NOMO-1 treated with dmso at 0.1 percent for 144 hours (cell line): Measurements from ENCODE around the gene FAM185A.
"Not testable (repeated sequence)": the region's sequence is repeated elsewhere in the genome, so short reads cannot be mapped to it uniquely, and the experiment has no call there.

Experiments used
- DNase-seq: peaks from one replicate; lab custom pipeline; 2025; ENCODE audit not compliant: unreplicated experiment; lab: John Stamatoyannopoulos, UW

Gene FAM185A

DNA sequence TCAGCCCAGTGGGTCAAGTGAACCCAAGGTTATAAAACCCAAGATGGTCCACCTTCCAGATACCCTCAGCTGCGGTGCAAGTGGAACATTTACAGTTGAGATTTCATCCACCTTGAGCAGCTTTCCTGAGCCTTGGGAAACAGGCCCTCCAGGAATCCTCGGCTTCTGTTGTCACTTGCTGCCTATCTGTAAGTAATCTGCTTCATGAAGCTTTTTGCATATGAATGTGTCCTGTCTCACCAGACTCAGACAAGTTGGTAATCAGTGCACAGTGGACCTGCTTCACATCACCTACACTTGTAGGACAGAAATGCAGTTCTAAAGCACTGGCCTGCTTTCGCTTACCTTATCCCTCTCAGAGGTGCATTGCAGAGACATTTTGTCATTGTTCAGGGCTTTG is 80.3 kb downstream of the FAM185A start:
- DNase-seq, result no peak

DNA sequence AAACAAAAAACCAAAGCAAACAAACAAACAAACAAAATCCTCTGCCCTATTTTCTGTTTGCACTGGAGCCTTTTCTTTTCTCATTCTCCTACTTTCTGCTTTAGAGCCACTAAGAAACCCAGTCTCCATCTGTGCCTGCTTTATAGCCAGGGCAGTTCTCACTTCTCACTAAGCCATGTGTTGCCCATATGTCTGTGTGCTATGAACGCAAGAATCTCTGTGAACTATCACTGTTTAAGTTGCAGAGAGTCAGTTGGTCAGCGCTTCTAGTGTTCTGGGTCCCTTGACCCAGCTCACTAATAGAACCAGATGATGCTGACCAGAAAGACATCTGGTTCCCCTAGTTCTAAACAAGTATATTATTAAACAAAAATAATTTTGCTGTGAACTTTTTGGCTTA is 81.4 kb downstream of the FAM185A start:
- DNase-seq, result no peak

DNA sequence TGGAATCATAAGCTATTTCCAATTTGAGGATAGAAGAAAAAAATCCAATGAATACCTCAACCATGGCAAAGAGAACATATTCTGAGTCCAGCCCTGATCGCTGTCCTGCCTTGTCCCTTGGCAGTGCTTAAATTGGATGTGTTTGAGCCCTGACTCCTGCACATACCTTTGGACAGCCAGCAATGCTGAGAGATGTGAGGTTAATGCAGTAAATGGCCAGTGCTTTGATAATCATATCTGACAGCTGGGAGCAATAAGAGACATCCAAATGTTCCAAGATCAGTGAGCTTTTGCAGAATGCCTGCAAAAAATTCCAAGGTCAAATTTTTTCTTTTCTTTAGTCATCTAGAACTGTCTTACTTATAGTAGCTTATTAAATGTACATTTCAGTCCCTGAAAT is 83.9 kb downstream of the FAM185A start:
- no peak for DNase-seq

DNA sequence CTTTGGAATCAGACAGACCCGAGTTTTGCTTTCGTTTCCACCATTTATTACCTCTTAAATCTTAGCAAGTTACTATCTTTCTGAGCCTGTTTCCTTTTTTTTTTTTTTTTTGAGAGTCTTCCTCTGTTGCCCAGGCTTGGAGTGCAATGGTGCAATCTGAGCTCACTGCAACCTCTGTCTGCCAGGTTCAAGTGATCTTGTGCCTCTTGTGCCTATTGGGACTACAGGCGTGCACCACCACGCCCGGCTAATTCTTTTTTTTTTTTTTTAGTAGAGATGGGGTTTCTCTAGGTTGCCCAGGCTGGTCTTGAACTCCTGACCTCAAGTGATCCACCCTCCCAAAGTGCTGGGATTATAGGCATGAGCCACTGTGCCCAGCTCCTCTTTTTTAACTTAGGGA is 84.5 kb downstream of the FAM185A start:
- DNase-seq, result no peak

DNA sequence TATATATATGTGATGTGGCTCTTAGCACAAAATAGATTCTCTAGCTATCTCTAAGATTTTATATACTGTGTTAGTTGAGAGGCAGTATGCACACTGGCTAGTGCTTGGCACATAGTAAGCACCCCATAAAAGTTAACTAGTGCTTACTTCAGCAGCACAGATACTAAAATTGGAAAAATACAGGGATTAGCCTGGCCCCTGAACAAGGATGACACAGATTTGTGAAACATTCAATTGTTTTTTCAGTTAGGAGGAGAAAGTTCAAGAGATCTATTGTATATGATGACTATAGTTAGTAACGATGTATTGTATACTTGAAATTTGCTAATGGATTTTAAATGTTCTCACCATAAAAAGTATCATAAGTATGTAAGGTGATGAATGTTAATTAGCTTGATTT is 85.7 kb downstream of the FAM185A start:
- no peak for DNase-seq

DNA sequence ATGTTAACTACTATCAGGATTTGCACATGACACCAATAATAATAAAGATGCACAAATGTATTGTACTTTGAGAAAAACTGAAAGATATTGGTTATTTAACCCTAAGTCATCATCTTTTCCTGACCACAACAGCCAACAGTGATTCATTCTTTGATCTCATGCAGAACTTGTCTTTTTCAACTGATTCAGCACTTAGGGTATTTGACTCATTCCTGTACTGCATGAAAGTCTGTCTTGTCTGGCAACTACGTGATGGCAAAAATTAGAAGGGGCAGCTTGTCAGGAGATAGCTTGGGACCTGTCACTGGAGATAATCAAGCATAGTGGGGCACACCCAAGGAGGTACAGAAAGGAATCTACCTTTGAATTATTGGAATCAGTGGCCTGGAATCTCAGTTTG is 86.2 kb downstream of the FAM185A start:
- DNase-seq, result no peak

DNA sequence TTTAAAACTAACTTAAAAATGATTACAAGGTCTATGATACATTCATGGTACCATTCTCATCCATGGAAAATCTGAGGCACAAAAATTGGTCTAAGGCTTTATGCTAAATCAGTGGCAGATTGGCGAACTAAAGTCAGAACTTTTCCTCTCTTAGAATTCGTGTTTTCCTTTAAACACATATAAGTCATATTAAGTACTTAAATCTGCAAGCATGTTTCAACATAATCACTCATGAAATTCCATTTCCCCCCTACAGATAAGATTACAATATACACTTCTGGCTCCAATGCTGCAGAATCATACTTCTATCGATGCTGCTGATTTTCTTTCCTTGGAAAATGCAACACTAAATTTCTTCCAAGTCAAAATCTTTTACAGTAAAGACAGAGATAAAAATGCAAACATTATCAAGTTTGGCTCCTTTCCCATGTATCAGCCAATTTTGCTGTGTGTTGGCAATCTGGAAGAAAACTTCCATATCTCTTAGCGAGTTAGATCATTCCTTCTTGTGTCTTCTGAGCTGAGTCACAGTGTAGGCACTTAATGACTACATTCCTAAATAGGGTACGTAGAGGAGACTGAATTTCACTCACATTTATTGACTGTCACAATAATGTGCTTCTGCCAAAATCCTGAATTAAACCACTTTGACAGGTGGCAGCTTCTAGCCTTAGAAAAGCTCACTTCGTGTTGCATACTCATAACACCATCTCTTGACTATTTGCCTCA is 87.6 kb downstream of the FAM185A start:
- DNase-seq, result no peak

DNA sequence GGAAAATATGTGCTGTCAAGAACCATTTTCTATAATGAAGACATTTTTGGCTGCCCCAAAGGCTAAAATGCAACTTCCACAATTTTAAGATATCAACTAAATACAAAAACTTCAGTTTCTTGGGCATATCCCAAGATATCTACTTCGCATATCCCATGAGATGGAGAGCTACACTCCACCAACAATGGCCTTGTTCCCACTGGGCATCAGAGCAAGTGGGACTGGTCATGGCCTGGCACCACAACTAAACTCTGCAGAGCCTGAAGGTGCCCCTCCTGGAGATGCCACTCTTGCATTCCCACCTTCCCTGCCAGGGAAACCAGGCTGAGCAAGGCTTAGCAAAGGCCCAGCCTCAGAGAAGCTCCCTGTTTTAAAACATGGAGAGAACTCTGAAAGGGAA is 88.2 kb downstream of the FAM185A start:
- no peak for DNase-seq

DNA sequence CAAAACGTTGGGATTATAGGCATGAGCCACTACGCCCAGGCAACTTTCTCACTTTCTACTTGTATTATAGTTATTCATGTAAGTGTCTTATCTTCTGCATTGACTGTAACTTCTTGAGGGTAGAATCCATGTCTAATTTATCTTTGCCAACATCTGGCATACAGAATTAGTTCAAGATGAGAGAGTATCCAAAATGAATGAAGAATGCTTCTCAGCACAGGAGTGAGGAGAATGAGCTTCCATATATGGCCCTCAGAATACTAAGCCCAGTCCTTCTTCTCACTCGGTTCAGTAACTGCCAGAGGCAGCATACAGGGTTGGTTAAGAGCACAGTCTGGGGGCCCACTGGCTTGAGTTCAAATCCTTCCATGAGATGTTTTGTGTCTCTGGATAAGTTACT is 89.0 kb downstream of the FAM185A start:
- no peak for DNase-seq

DNA sequence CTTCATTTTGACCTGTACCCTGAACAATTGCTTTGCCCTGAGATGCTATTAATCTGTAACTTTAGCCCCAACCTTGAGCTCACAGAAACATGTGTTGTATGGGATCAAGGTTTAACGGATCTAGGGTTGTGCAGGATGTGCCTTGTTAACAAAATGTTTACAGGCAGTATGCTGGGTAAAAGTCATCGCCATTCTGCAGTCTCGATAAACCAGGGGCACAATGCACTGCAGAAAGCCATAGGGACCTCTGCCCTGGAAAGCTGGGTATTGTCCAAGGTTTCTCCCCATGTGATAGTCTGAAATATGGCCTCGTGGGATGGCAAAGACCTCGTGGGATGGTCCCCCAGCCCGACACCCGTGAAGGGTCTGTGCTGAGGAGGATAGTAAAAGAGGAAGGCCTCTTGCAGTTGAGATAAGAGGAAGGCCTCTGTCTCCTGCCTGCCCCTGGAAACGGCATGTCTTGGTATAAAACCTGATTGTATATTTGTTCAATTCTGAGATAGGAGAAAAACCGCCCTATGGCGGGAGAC is 89.8 kb downstream of the FAM185A start:
- DNase-seq, result not testable (repeated sequence)

DNA sequence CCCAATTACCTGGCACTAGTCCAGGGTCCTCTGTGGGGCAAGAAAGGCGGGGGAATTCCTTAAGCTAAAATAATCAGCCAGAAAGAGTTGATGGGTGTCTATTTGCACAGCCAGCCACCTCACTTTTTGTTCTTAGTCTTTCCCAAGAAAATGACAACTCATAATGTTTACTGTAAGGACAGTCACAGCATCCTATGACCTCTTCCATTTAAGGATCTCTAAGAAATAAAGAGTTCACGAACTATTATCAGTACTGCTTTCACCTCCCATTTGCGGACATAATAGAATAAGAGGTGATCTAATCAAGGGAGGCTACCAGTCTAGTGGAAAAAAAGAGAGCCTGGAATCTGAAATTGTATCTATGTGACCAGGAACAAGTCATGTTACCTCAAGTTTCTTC is 91.6 kb downstream of the FAM185A start:
- DNase-seq, result no peak

DNA sequence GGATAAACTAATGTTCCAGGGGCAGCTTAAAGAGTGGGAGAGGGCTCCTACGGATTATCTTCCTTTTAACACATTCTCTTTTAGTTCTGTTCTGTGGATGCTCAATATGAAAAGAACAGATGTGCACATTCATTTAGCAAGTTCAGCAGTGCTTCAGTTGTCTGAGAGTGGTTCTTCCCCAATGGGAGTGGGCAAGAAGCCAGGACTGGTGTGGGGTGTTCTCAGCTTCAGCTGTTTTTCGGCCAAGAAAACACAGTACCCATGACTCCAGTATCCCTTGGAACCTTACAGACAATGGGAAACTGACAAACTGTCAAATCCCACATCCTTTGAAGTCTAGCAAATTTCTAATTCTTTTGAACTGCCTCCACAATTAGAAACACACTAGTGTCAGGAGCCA is 92.5 kb downstream of the FAM185A start:
- no peak for DNase-seq

DNA sequence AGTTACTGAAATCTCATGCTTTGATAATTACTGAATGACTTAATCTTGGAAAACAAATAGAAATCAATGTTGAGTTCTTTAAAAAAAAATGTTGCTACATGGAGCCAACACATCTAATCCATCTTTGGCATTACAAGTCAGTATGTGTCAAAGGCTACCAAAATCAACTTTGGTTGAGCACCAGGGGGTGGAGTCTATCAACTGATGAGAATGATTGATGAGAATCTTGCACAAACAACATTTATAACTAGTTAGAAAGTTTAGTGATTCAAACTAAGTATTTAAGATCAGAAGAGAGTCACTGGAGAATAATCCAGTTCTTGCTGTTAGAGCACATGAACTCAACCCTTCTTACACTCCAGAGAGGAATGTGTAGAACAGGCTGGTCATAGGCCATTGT is 93.5 kb downstream of the FAM185A start:
- no peak for DNase-seq

DNA sequence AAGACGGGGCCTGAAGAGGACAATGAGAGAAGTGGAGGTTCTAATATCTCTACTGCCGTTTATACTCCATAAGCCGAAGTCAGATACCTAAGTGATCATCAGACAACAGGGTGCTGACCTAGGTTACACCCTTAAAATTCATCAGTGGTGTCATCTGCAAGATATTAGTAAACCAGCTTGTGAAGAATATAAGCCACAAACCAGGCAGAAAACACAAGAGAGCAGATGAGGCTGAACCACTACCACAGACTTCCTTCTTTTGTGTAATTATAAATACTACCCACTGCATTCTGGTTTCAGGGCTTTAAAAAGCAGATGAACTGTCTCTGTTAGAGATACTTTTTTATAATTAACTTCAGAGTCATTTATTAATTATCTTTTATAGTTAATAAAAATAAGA is 95.1 kb downstream of the FAM185A start:
- DNase-seq, result peak; percentile 0

DNA sequence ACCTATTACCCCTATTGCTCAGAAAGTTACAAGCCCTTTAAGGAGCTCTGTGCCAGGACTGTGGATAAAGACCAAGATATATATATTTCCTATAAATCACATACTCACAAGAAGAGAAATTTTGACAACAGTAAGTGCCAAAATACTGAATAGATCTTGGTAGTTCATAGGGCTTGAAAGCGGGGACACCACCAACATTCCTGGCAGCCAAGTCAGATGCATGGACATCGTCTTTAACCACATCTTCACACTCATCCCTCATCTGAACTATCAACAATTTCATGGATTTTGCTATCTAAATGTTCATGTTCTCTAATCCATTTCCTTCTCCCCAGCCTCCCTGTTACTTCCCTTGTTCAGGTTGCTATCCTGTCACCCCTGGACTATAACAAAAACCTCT is 96.5 kb downstream of the FAM185A start:
- no peak for DNase-seq

DNA sequence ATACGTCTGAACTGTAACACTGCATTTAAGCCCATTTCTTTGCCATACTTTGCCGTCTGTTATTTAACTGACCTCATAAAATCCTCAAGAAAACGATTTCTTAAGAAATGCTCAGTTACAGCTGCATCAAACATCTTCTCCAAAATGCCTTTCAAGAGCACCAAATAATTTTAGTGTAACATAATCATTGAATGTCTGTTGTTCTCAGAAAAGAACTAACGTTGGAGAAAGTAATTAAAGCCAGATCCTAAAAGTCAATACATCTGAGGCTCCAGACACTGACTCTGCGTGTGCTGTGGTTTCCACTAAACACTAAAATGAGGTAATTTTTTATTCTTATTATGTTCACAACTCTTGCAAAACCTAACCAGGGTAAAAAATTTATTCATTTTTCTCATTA is 100.3 kb downstream of the FAM185A start:
- DNase-seq, result no peak

DNA sequence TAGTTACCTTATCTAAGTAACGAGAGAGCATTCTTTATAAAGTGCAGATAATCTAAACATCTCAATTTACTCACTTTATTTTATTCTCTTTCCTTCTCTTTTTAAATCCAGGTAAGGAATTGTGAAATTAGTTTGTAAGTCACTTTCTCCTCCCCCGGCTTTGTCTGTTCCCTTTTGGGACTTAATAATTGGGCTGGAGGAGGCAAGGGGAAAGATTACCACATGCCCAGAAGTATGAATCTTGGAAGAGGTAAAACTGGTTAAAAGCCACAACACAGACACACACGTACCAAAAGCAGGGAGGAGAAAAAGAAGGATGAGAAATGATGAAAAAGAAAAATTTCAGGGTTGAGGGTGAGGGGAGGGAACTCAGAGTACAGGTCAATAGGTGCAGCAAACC is 100.7 kb downstream of the FAM185A start:
- no peak for DNase-seq

DNA sequence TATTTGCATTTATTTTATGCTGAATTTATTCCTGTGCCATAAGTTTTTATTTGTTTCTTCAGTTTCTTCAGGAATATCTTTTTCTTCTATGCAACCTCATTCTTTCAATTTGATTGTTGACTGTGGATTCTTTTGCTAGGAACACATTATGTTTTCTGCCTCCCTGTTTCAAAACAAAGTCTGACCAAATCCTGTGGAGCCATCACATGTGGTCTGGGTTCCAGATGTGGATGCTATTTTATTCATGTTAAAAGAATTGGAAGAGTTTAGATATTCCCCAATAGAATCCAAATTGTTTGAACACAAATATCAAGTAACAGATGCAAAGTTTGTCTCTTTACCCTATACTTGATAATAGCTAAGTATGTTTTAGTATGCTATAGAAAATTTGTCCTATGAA is 107.2 kb downstream of the FAM185A start:
- no peak for DNase-seq
